Measurements from ENCODE around the gene PDE6A. TPM values are rescaled to one million over a fixed set of nuclear protein-coding genes. Genes with fewer than 3 reads are reported as not detected.

The PDE6A gene
- polyA plus RNA-seq, 2 of the 4 experiments (the other 2 are of a cell fraction) = 0.28 to 0.35 TPM

GRCh38 chr5:149849966-149850910, 94.4 kb downstream of the PDE6A start:
- DNase-seq (ENCODE audit: low read depth in 1 of 2, low spot score in 1 of 2) (no peak), FAIRE-seq (no peak), ATAC-seq (no peak)
- 82% methylated on average over 20 of the region's 20 CpGs for WGBS (ENCODE audit: missing lambda C conversion rate)
- POLR2A ChIA-PET = no interaction called here
- Histone ChIP-seq H3K4me2 (no peak overlapping the region), H3K9me3 (no peaks in the 10 kb centered on the region), H3K4me3 (no peak overlapping the region), H3K4me1 (0 out of 3 replicates have a peak, but pooled peaks cover 3% of the 10 kb centered on the region), H3K27ac (no peak overlapping the region)
- CTCF ChIA-PET = interaction anchor here (0.6 to 35.9 kb wide), 10 partner anchors 11 to 365 kb away, joined by 3 to 768 read pairs (median 6); partner anchors contain the start of gene SLC26A2
- no peak for TF ChIP-seq FOSL2 (IDR thresholded peaks at IDR 0.05)
- TF ChIP-seq FOSL2 (CRISPR knock-in tag; IDR thresholded peaks at IDR 0.05) = no peak
- no peak for TF ChIP-seq MAFK (IDR thresholded peaks at IDR 0.05; ENCODE audit: partially characterized antibody)
- no peak for TF ChIP-seq HMGXB4 (CRISPR knock-in tag; IDR thresholded peaks at IDR 0.05; ENCODE audit: borderline replicate concordance)
- no peak for TF ChIP-seq CBX8 (IDR thresholded peaks at IDR 0.05)
- no peak for TF ChIP-seq KDM5A (IDR thresholded peaks at IDR 0.05)
- TF ChIP-seq CBX2 (IDR thresholded peaks at IDR 0.05; ENCODE audit: borderline replicate concordance, low read depth) = no peak
- no peak for TF ChIP-seq ZFP36 (IDR thresholded peaks at IDR 0.05; ENCODE audit: borderline replicate concordance, partially characterized antibody)
- TF ChIP-seq HOXB13 (CRISPR knock-in tag; IDR thresholded peaks at IDR 0.05; ENCODE audit: low read depth) = no peak
- no peak for TF ChIP-seq ELK1 (IDR thresholded peaks at IDR 0.05; ENCODE audit: low read depth, low read length)
- TF ChIP-seq CEBPB (IDR thresholded peaks at IDR 0.05) = no peak

DNA sequence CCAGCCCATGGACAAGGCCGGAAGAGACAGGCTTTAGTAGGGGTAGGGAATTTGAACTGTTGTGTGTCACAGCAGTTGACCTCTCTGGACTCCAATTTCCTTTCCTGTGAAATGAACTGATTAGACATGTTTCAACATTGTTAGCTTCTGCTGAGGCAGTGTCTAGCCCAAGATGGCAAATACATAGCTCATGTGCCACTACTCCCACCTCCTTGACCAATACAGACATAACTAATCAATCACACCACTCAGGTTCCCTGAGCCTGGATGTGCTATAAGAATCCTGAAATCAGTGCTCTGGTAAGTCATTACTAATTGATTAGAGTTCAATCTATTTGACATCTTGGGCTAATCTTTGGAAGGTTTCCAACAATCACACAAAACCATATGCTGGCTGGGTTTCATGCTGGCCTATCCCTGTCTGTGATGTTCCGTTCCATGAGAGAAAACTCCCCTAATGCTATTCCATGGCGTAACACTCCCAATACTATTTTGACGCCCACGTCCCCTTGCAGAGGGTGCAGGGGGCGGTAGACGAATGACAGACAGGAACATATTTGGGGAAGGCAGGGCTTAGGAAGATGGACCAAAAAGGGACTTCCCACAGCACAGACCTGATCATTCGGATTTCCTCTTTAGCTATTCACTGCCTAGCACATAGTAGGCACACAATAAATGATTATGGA, 95.2 kb downstream of the PDE6A start:
- ChIA-PET CTCF (interaction anchor here (0.7 to 35.9 kb wide), 6 partner anchors 15 to 298 kb away, joined by 3 to 768 read pairs (median 63); partner anchors contain the start of genes CSNK1A1 and SLC26A2), POLR2A (no interaction called here)
- Histone ChIP-seq H3K27ac (no peak overlapping the region), H3K4me2 (no peak overlapping the region), H3K4me3 (no peak overlapping the region), H3K4me1 (0 out of 3 replicates have a peak, but pooled peaks cover 3% of the 10 kb centered on the region), H3K9me3 (no peaks in the 10 kb centered on the region)
- WGBS (ENCODE audit: missing lambda C conversion rate) = 91% methylated on average over 8 of the region's 8 CpGs
- no peak for FAIRE-seq
- no peak for ATAC-seq
- TF ChIP-seq CBX2 (IDR thresholded peaks at IDR 0.05; ENCODE audit: borderline replicate concordance, low read depth) (no peak), ZSCAN20 (CRISPR knock-in tag; IDR thresholded peaks at IDR 0.05) (no peak), CHD2 (IDR thresholded peaks at IDR 0.05; ENCODE audit: low read length, partially characterized antibody) (no peak), HES2 (IDR thresholded peaks at IDR 0.05) (no peak), CBX8 (IDR thresholded peaks at IDR 0.05) (no peak), RAD21 (conservative IDR thresholded peaks at IDR 0.05 in 1 of 2, IDR thresholded peaks at IDR 0.05 in 1 of 2) (no peak), ATOH8 (CRISPR knock-in tag; IDR thresholded peaks at IDR 0.05; ENCODE audit: low read depth) (no peak)
- TF ChIP-seq, protein P1, sequence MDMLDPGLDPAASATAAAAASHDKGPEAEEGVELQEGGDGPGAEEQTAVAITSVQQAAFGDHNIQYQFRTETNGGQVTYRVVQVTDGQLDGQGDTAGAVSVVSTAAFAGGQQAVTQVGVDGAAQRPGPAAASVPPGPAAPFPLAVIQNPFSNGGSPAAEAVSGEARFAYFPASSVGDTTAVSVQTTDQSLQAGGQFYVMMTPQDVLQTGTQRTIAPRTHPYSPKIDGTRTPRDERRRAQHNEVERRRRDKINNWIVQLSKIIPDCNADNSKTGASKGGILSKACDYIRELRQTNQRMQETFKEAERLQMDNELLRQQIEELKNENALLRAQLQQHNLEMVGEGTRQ (IDR thresholded peaks at IDR 0.05) = no peak
- DNase-seq (ENCODE audit: low read depth in 1 of 2, low spot score in 1 of 2) = no peak

Measured in A549 (cell line).